Occipital lobe (tissue), 2 donors: Measurements from ENCODE around the gene NHLRC1. TPM values are rescaled to one million over a fixed set of nuclear protein-coding genes. Genes with fewer than 3 reads are reported as not detected.
A peak's percentile ranks its signal among the peaks of the same experiment; 100 is the strongest.

Source experiments
- DNase-seq: peaks from one replicate; lab custom pipeline; 2025; lab: John Stamatoyannopoulos, UW
- total RNA-seq: library from RNA; depleted of rRNA; stranded (reverse); fragments of >200 nt; gene quantifications from one replicate; pipeline ENCODE4 v1.2.3, GENCODE V29; 2014

Gene NHLRC1
- total RNA-seq, 1 donor from 2014 or later = 2.8 TPM

DNA sequence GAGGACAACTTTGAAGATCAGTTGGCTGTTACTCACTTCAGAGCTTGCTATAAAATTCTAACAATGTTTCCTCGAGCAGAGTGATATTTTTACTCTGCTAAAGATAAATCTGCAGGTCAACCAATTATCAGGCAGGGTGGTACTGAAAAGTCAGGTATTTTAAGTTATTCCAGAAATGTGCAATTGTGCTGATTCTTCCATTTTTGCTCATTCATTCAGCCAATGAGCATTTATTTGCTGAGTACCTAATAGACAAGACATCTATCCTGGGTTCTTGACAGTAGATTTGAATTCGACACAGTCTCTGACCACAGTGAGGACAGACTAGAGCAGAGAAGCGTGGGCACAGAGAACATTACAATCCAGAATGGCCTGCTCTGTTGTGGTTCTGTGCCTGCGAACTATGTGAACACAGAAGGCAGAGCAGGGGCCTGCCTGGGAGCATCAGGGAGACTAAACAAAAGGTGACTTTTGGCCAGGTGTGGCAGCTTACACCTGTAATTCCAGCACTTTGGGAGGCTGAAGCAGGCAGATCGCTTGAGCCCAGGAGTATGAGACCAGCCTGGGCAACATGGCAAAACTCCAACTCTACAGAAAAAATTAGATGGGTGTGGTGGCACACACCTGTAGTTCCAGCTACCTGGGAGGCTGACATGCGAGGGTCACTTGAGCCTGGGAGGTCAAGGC lies 17.6 kb upstream of the NHLRC1 start:
- DNase-seq = no peak

DNA sequence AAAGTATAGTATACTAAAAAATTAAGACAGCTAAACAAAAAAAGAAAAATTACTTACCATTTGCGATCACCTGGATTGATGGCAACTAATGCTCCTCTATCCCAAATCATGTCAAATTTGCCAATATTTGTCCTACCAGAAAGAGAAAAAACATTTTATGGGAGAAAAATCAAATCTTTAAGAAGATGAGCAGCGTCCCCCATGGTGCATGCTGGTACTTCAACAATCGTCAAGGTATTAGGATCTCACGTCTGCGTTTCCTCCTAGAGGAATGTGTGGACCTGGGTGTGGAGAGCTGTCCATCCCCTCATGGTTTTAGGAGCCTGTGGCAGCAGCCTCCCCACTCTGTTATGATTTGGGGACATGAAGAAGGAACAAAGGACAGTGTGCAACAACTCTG lies 16.4 kb upstream of the NHLRC1 start:
- no peak for DNase-seq

DNA sequence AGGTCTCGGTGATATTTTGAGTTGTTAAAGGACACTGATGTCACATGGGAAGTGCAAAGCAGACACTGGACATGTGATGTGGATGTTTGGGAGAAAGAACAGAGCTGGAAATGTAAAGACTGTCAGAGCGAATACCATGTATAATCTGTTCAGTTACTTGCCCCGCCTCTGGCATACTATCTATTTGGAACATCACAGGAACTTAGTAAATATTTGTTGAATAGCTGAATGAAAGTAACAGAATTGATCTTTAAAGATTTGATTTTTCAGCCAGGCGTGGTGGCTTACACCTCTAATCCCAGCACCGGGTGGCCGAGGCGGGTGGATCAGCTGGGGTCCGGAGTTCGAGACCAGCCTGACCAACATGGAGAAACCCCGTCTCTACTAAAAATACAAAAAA lies 13.8 kb upstream of the NHLRC1 start:
- DNase-seq = no peak

DNA sequence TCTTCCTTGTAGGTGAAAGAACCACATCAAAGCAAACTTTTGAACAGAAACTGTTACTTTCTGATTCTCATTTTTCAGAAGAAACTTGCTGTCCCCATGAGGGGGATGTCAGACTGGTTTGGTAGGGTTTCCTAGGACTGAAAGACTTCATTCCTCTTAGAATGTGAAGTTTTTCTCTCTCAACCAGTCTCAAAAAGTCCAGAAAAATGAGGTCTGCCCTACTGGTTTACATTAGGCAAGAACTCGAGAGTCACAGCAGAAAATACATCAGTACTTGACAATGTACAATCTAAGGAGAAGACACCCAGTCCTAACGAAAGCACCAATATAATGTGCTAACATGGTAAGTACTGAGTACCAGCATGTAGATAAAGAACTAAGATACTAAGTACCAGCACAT lies 12.7 kb upstream of the NHLRC1 start:
- DNase-seq = no peak

DNA sequence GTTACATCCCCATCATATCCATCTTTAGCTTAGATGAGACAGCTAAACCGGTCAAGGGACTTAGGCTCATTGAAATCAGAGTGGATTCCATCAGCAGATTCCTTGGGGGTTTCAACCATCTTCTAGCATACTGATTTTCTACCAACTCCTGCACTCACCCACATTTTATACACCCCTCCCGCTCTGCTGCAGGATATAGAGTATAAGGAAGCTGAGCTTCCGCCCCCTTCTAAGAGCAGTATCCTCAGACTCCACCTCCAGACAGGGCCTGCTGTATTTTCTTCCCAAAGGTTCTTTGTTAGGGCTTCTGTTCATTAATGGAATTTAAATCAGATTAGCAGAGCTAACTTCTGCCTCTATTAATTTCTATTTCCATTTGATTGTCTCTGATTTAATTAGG lies 9.9 kb upstream of the NHLRC1 start:
- DNase-seq = no peak

DNA sequence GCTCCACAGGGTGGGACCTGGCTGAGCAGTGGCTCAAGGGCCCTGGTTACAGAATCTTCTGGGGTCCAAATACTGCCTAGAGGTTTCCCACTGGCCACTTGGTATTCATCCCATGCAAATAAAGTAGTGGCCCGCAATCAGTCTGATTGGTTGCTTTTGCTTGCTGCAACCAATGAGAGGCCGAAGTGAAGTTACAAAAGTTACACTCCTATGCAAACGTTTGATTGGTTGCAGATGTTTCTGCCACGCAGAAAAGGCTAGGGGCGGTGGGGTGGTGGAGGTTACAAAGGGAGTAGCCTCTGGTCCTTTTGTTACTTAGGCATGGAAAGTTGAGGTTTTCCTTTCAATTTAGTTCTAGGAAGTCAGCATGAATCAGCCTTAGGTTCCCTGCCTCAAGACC lies 3.6 kb upstream of the NHLRC1 start:
- no peak for DNase-seq

DNA sequence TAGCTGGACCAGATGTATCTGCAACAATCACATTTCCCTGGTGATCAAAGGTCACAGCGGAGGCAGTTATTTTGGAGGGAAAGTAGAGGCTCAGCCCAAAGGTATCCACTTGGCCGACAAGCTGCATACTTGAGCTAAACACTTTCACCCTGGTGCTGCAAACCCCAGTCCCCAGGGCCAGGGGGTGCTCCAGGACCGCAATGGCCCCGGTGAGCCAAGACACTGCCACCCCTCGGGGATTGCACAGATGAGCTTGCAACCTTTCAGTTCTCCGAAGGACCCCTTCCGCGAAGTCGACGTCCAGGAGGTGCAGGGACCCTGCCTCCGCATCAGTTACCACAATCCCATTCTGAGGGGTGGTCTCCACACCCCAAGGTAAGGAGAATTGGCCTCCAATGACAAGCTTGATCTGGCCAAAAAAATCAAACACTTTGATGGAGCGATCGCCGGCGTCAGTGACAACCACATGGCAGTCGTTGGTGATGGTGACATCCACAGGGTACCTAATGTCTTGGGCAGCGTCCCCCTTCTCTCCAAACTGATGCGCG lies 823 bp downstream of the NHLRC1 start:
- no peak for DNase-seq

DNA sequence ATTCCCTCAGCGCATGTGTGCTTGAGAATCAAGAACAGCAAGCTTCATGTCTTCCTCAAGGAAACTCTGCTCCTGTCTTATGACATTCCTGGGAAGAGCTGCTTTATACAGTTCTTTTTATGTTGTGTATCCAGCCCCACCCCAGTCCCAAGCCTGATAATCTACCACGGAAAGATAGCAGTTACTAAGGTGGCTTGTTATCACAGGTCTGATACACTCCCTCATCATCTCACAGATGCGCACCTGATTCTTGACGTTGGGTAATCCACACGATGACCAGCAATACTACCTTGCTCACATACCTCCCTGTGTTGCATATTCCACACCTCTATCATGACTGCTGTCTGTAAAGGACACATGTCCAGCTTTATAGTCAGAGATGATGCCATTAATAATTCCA lies 3.2 kb downstream of the NHLRC1 start:
- no peak for DNase-seq

DNA sequence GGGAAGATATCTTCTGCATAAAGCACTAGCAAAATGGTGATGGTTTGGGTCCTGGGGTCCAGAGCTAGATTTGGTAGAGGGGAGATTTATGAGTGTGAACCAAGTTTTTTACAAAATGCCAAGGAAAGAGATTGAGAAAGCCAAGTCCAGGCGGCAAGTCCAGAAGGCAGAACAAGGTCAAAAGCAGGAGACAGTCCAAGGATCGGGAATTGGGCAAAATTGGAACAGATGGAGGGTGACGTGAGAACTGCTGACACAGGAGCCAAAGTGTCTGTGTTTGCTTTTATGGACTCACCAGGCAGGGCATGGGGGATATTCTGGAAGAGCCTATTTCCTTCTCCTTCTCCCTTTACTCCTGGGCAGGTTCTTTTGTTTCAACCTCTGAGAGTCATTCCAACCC lies 4.1 kb downstream of the NHLRC1 start:
- DNase-seq = no peak

DNA sequence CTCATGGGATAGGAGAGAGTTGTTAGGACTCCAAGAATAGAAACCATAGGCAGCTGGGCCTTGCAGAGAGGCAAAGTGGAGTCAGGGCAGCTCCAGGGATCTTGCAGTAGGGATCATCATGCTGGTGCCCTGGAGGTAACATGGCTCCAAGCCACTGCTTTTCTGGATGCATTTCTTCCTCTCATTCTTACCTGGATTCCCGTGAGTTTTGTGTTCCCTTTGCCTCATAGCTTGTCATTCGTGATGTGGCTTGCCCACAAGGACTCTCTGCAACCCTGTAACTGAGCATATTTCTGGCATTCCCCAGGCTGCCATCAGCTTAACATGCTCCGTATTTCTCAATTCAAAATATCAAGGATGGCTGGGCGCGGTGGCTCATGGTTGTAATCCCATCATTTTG lies 5.3 kb downstream of the NHLRC1 start:
- DNase-seq = no peak

DNA sequence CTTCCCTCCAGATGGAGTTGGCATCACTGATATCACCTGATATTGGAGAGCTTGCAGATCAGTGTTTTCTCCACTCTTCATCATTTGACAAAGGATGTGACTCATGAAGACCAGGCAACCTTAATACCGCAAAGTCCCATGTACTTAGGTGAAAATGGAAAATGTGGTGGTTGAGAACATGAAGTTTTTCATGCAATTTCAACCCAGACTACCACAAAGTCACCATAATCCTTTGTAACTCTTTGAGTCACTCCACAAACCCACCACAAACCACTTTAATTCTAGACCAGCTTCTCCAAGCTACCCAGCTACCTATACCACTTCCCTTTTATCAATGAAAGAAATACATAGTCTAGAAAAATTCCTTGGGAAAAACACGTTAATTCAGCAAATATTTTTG lies 7.1 kb downstream of the NHLRC1 start:
- no peak for DNase-seq

DNA sequence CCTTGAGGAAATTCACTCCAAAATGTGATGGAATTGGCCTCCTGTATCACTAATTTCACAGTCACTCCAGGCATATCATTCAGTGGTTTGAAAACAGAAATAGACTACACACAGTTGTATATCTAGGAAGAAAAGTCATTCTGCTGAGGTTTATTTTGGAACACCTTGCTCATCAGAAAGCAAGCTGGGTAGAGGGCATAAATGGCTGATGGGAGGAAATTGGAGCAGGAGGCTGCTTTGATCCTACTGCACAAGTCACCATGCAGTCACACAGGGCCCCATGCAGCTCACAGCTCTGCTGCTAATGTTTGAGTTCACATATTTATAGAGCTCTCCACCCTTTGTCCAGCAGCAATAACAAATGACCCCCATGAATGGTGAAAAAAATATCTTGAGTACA lies 12.3 kb downstream of the NHLRC1 start:
- no peak for DNase-seq

DNA sequence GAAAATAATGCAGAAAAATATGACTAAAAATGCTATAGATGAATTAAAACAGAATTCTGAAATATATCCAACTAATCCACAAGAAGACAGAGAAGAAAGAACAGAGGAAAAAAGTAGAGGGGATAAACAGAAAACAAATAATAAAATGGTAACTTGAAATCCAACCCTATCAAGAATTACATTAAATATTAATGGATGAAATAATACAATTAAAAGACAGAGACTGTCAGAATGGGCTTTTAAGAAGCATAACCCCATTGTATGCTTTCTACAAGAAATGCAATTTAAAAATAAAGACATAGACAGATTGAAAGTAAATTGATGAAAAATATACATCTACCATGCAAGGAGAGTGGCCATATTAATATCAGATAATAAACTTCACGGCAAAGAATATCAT lies 15.4 kb downstream of the NHLRC1 start:
- no peak for DNase-seq

DNA sequence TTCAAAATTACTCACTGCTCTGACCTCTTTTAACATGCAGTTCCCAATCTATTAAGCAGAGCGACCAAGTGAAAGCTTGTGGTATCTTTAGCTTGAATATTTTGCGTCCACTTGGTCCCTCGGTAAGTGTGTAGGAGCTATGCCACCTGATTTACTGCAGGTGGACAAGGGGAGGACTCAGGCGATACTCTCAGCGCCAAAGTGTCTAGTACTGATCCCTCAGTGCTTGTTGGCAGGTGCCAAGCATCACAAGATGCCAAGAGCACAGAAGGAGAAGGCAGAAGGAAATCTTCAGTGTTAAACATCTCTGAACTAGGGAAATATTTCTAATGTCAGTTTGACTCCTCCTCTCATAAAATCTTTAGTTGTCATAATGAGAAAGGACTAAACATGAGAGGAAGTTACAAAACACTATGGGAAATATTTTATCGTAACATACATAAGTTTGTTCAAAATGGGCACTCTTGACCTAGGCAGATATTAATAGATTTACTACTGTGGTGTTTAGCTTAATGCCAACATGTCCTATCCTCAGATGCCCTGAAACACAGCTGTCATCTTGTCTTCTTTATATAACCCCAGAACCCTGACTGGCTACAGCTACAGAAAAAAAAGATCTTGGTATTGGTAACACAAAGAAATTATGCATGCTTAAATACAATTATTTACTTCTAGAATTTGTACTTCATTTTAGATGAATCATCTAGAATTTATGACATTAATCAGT lies 19.5 kb downstream of the NHLRC1 start:
- no peak for DNase-seq

DNA sequence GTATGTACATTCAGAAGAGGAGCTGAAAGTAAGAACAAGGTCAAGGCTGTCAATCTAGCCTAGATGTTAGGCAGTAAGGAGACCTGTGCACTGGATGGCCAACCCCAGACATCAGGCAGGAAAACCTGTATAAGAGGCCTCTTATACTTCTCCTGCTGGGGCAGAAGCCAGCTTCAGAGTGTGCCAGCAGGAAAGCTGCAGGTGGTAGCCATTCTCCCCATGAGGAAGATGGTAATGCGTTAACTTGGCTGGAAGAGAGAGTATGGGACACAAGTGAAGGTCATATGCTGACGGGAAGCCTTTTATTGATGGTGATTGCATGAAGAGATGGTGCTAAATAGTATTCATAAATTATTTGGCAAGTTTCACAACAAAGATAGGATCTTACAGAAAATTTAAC lies 20.6 kb downstream of the NHLRC1 start:
- no peak for DNase-seq

DNA sequence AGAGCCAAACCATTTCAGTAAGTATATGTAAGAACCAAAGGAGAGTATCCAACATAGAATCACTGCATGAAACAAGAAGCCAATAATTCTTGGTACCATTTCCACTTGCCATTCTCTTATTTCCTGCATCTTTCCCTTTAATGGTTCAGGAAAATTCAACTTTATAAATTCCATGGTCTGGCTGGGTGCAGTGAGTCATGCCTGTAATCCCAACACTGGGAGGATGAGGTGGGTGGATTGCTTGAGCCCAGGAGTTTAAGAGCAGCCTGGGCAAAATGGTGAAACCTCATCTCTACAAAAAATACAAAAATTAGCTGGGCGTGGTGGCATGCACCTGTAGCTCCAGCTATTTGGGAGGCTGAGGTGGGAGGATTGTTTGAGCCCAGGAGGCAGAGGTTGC lies 21.2 kb downstream of the NHLRC1 start:
- DNase-seq = no peak

DNA sequence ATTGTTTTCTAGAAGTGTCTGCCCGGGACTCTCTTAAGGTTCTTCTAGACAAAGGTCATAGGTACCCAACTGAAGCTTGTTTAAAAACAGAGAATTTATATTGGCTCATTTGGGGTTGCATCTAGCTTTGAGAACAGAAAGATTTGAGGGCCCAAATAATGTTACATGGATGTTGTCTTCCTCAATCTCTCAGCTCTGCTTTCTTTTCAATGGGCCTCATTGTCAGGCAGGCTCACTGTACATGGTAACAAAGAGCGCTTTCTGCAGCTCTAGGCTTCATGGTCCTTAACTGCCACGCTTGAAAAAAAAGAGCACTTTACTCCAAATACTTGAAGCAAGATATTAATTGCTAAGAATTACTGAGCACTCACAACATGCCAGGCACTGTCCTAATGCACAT lies 22.2 kb downstream of the NHLRC1 start:
- peak; percentile 5 for DNase-seq

DNA sequence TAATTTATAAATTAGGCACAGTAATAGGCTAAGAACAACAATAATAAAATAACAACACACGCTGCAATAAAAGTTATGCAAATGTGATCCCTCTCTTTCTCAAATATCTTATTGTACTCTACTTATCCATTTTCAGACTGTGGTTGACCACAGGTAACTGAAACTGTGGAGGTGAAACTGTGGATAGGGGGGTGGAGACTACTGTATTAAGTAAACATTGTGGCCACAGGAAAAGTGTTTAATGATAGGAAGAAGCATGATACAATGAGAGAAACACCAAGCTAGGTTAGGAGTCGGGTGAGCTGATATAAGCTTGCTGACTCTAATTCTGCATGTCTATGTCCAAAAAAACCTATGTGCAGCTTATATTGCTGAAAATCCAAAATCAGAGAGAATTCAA lies 23.0 kb downstream of the NHLRC1 start:
- no peak for DNase-seq

DNA sequence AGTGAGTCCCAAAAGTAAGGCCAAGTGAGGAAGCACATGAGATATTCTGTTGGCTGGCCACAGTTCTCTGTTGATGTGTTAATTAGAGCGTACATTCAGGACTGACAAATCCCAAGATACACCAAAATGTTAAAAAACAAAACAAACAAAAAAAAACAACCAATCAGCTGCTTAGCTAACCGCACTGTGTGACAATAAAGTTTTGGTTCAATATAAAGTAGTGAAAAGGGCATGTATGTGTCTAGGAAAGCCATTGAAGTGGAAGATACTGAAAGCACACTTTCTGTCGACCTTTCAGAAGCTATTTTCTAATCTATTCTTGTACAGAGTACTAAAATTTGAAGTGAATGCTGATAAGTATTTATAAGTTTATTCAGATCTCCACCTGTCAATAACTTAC lies 26.1 kb downstream of the NHLRC1 start:
- DNase-seq = no peak

DNA sequence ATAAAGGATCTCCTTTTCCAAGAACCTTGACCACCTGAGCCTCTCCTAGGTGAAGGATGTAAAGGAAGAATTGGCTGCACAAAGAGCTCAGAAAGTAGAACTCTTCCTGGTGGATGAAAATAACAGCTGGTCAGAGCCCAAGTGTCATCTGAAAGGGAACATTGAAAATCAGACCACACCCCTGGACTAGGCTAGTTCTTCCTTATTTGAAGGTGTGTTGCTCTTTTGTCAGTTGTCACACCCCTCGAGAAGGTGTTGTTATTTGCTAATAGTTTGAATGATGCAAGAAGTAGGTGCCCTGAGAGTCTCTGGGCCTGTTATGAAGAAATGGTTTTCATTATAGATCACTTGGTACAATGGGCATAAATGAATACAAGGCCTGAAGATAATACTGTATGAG lies 31.1 kb downstream of the NHLRC1 start:
- DNase-seq = no peak

DNA sequence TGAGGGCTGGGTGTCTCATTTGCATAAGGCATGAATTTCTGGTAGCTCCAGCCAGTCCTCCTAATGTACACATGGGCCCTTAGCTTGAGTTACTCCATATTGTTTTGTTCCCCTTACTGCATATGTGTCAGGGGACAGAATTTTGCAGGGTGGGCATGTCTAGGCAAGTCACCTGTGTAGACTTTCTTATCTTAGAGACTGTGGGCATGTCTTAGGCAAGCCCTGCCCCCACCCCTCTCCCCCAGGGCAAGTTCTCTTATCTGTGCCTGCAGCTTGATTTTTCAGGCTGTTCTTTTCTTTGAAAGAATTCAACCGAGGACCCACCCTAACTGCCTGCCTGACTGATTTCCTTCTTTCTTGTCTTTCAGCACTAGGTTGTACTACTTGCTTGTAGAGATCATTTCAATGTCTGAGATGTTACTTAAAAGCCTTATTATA lies 32.1 kb downstream of the NHLRC1 start:
- no peak for DNase-seq

DNA sequence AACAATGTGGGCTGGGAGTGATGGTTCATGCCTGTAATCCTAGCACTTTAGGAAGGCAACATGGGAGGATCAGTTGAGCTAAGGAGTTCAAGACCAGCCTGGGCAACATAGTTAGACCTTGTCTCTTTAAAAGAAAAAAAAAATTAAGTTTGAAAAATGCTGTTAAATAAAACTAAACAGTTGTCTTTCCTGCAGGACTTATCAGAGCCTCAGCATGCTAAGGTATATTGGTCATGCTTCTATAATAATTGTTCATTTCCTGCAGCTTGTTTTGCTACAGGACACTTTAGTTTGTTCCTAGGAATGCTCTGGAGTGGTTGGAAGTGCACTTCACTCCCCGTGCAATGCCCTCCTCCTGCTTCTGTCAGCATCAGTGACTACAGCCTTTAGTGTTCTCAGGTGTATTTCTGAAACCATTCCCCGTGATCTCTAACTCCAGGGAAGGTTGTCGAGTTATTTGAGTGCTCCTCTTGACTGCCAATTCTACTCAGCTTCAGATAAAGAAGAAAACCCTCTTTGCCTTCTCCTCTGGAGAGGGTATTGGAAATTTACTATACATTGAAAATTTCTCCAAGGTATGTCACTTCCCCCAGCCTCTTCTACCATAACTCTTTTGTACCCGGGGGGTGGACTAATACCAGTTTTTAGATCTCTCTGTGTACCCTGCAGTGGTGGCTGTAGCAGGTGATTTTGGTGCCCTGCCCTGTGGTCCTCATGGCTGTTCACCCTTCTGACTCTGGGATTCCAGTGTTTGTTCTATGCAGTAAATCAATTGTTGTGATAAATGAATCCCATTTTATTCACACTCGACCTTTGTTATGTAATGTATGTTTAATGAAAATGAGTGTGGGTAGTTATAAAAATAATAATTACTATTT lies 33.8 kb downstream of the NHLRC1 start:
- DNase-seq = no peak
